Kasumi-1 (cell line): ENCODE measurements around the gene GULP1.

Experiments
- DNase-seq, 2 experiments: peaks; one replicate each; lab custom pipeline; 2025; lab: John Stamatoyannopoulos, UW

GULP1 gene

GRCh38 chr2:188477564-188478103 lies 186.0 kb downstream of the GULP1 start:
- DNase-seq = no peak

- DNase-seq = no peak
These were observed 187.1 kb downstream of the GULP1 start for GRCh38 chr2:188478724-188479123.

GRCh38 chr2:188481474-188481873 lies 189.8 kb downstream of the GULP1 start:
- DNase-seq = no peak

- no peak for DNase-seq
These were observed 193.8 kb downstream of the GULP1 start for GRCh38 chr2:188485496-188485895.

- no peak for DNase-seq
These were observed 201.1 kb downstream of the GULP1 start for GRCh38 chr2:188492751-188493150.

- DNase-seq = no peak
These were observed 203.2 kb downstream of the GULP1 start for GRCh38 chr2:188494906-188495305.

GRCh38 chr2:188495969-188496431 lies 204.3 kb downstream of the GULP1 start:
- no peak for DNase-seq

- no peak for DNase-seq
These were observed 206.1 kb downstream of the GULP1 start for GRCh38 chr2:188497726-188498125.

GRCh38 chr2:188503975-188504374 lies 212.3 kb downstream of the GULP1 start:
- no peak for DNase-seq

- DNase-seq = no peak
These were observed 215.2 kb downstream of the GULP1 start for GRCh38 chr2:188506843-188507242.

- no peak for DNase-seq
These were observed 219.7 kb downstream of the GULP1 start for GRCh38 chr2:188511346-188511745.

- peak; percentile 90 to 95 for DNase-seq
These were observed 220.8 kb downstream of the GULP1 start for GRCh38 chr2:188512456-188512855.

GRCh38 chr2:188515918-188516317 lies 224.2 kb downstream of the GULP1 start:
- DNase-seq = no peak

- no peak for DNase-seq
These were observed 226.0 kb downstream of the GULP1 start for GRCh38 chr2:188517549-188518215.

- no peak for DNase-seq
These were observed 226.7 kb downstream of the GULP1 start for GRCh38 chr2:188518381-188518780.

GRCh38 chr2:188519136-188519535 lies 227.5 kb downstream of the GULP1 start:
- DNase-seq = no peak

GRCh38 chr2:188522517-188522916 lies 230.8 kb downstream of the GULP1 start:
- no peak for DNase-seq

GRCh38 chr2:188523919-188524318 lies 232.2 kb downstream of the GULP1 start:
- DNase-seq = no peak

GRCh38 chr2:188524519-188525113 lies 232.9 kb downstream of the GULP1 start:
- DNase-seq = peak; percentile 82 to 89

- no peak for DNase-seq
These were observed 235.0 kb downstream of the GULP1 start for GRCh38 chr2:188526701-188527100.

GRCh38 chr2:188527141-188527540 lies 235.5 kb downstream of the GULP1 start:
- DNase-seq = no peak

- DNase-seq = no peak
These were observed 235.9 kb downstream of the GULP1 start for GRCh38 chr2:188527581-188527993.

GRCh38 chr2:188529710-188530109 lies 238.0 kb downstream of the GULP1 start:
- no peak for DNase-seq

GRCh38 chr2:188534875-188535274 lies 243.2 kb downstream of the GULP1 start:
- no peak for DNase-seq
